GM12801 (cell line): ENCODE data around the gene TNFRSF6B.

Experiments used
- CTCF ChIP-seq: IDR thresholded peaks from one replicate; pipeline ENCODE4 v1.5.1; 2011; ENCODE audit warnings: control low read depth; ENCODE audit not compliant: insufficient read length; ENCODE audit errors: extremely low read depth

TNFRSF6B gene

GRCh38 chr20:63708301-63709148, 12.1 kb downstream of the TNFRSF6B start:
- TF ChIP-seq CTCF = no peak

GRCh38 chr20:63709149-63709527, 12.7 kb downstream of the TNFRSF6B start:
- no peak for TF ChIP-seq CTCF

GRCh38 chr20:63711085-63711645, 14.7 kb downstream of the TNFRSF6B start:
- no peak for TF ChIP-seq CTCF

- TF ChIP-seq CTCF = no peak
Observed at GRCh38 chr20:63712191-63712590, 15.7 kb downstream of the TNFRSF6B start.

- TF ChIP-seq CTCF = no peak
Observed at GRCh38 chr20:63714858-63715257, 18.4 kb downstream of the TNFRSF6B start.

GRCh38 chr20:63718996-63719395, 22.5 kb downstream of the TNFRSF6B start:
- no peak for TF ChIP-seq CTCF

GRCh38 chr20:63731410-63731809, 35.0 kb downstream of the TNFRSF6B start:
- TF ChIP-seq CTCF = no peak
